T-cell (primary cell): ENCODE measurements around the gene DNAJB1. TPM values are rescaled to one million over a fixed set of nuclear protein-coding genes. Genes with fewer than 3 reads are reported as not detected.
A peak's percentile ranks its signal among the peaks of the same experiment; 100 is the strongest.

ENCODE experiments used
- ATAC-seq, 4 experiments: fragments of 200-7000 bp in 3 of 4; fragments of 150-1000 bp in 1 of 4; cut with Tn5 transposase; replicated peaks in 1 of 4; 1 replicate in 3 of 4; 2 replicates in 1 of 4; pipeline ENCODE4 v1.10.0; 2021; ENCODE audit warnings: moderate library complexity in 3 of 4, mild to moderate bottlenecking in 2 of 4, moderate number of reproducible peaks in 1 of 4
- CTCF ChIA-PET, 2 donors: fragments of 300-600 bp; sonication (Branson Sonifier 250); formaldehyde crosslinking; loops; one replicate each; lab custom pipeline; 2022; ENCODE audit warnings: antibody characterized with exemption in 2 of 2; lab: Charles Lee
- POLR2A ChIA-PET, 2 donors: fragments of 300-600 bp; sonication (Branson Sonifier 250); formaldehyde crosslinking; loops; one replicate each; lab custom pipeline; 2022; ENCODE audit warnings: antibody characterized with exemption in 2 of 2; lab: Charles Lee
- DNase-seq, 35 experiments: peaks; one replicate each; pipeline versions ENCODE4 v3.0.0 to v3.0.0-alpha.2; 2013 to 2023
- H3K27ac ChIP-seq: one replicate; pipeline ENCODE4 v1.5.1; 2013; ENCODE audit warnings: low read length
- H3K27me3 ChIP-seq, 2 experiments: replicated peaks in 1 of 2; 1 replicate in 1 of 2; 2 replicates in 1 of 2; pipeline versions ENCODE4 v1.6.1 to v1.7.0; 2013; ENCODE audit warnings: low read length in 1 of 2, mixed read lengths in 1 of 2; ENCODE audit not compliant: control insufficient read depth in 2 of 2, insufficient read depth in 2 of 2; ENCODE audit errors: extremely low read depth in 1 of 2
- H3K36me3 ChIP-seq, 2 donors: 1 replicate in 1 of 2; 2 replicates in 1 of 2; pipeline versions ENCODE4 v1.6.1 to v1.7.0; 2013; ENCODE audit warnings: low read length in 1 of 2; ENCODE audit not compliant: control insufficient read depth in 2 of 2, insufficient read depth in 1 of 2; ENCODE audit errors: extremely low read depth in 1 of 2
- H3K4me1 ChIP-seq, 2 experiments: 1 replicate in 1 of 2; 2 replicates in 1 of 2; pipeline versions ENCODE4 v1.6.1 to v1.7.0; 2013; ENCODE audit warnings: low read length in 2 of 2, mixed read lengths in 1 of 2; ENCODE audit not compliant: insufficient read depth in 2 of 2, control insufficient read depth in 1 of 2; ENCODE audit errors: extremely low read depth in 1 of 2
- H3K4me3 ChIP-seq, 2 donors: 1 replicate in 1 of 2; 2 replicates in 1 of 2; pipeline versions ENCODE4 v1.5.1 to v1.7.0; 2013; ENCODE audit warnings: mild to moderate bottlenecking in 2 of 2, low read length in 1 of 2, moderate library complexity in 1 of 2; ENCODE audit not compliant: control insufficient read depth in 1 of 2; ENCODE audit errors: extremely low read depth in 1 of 2
- H3K9me3 ChIP-seq: 2 replicates; pipeline ENCODE4 v1.7.0; 2013
- H3K27ac Mint-ChIP-seq, 2 donors: one replicate each; pipeline ENCODE4 v1.8.0; 2020 to 2021; ENCODE audit warnings: mild to moderate bottlenecking in 2 of 2, mixed read lengths in 2 of 2
- H3K27me3 Mint-ChIP-seq, 2 donors: one replicate each; pipeline ENCODE4 v1.8.0; 2021 to 2022; ENCODE audit warnings: mixed read lengths in 2 of 2
- H3K36me3 Mint-ChIP-seq: one replicate; pipeline ENCODE4 v1.8.0; 2021; ENCODE audit warnings: mixed read lengths
- H3K4me1 Mint-ChIP-seq, 3 donors: one replicate each; pipeline ENCODE4 v1.8.0; 2020 to 2022; ENCODE audit warnings: mixed read lengths in 3 of 3, mild to moderate bottlenecking in 1 of 3
- H3K4me3 Mint-ChIP-seq, 3 donors: one replicate each; pipeline ENCODE4 v1.8.0; 2020 to 2022; ENCODE audit warnings: mild to moderate bottlenecking in 3 of 3, mixed read lengths in 3 of 3, moderate library complexity in 3 of 3
- H3K9me3 Mint-ChIP-seq, 3 donors: one replicate each; pipeline ENCODE4 v1.8.0; 2020 to 2022; ENCODE audit warnings: mixed read lengths in 3 of 3
- WGBS: methylation state at CpG from one replicate; pipeline ENCODE4 v1.1.5; 2013; ENCODE audit warnings: missing lambda C conversion rate; ENCODE audit not compliant: insufficient coverage; 5-methylcytosine and 5-hydroxymethylcytosine counted together
- total RNA-seq, 35 experiments: library from RNA in 6 of 35; stranded (reverse) in 6 of 35; fragments of 120-200 nt in 1 of 35; gene quantifications; one replicate each; pipeline versions ENCODE4 v1.2.1 to v1.2.4 and lab custom pipeline; 2013 to 2026

Gene DNAJB1
- total RNA-seq, 5 donors from 2014 or later (not counting 1 experiment from before 2014, with no cell fraction given) = 158 to 575 (median 165) TPM

- DNase-seq (peak; percentile 46 to 90 (median 81)), ATAC-seq (peak; percentile 74 to 82 (median 76))
- Histone ChIP-seq H3K36me3 (peaks cover 5 to 29% of the 10 kb centered on the region in 2 donors), H3K4me1 (peaks cover 3 to 52% of the 10 kb centered on the region in 2 experiments), H3K27me3 (peaks cover 0 to 43% of the 10 kb centered on the region in 2 experiments), H3K4me3 (peak overlapping the region; percentile 18 to 60), H3K9me3 (no peaks in the 10 kb centered on the region), H3K27ac (no peak overlapping the region)
- Mint-ChIP-seq H3K36me3 (peaks cover 15% of the 10 kb centered on the region), H3K27ac (no peak overlapping the region), H3K9me3 (no peaks in the 10 kb centered on the region), H3K4me3 (peak overlapping the region; percentile 13 to 77 (median 36)), H3K27me3 (peaks cover 14 to 20% of the 10 kb centered on the region in 2 donors), H3K4me1 (peaks cover 28 to 39% (median 29%) of the 10 kb centered on the region in 3 donors)
- POLR2A ChIA-PET = interaction anchor here in 1 of 2 donors (0.6 to 0.7 kb wide), 2 partner anchors 31 to 33 kb away, joined by 10 to 12 read pairs; no protein-coding TSS in a partner anchor
- CTCF ChIA-PET = interaction anchor here (0.6 to 1.4 kb wide), 5 partner anchors 41 to 336 kb away, joined by 3 to 6 read pairs (median 3); partner anchors contain the start of gene ASF1B (in 1 of the 2)
- WGBS = 3% methylated on average over 56 of the region's 66 CpGs
Measured at GRCh38 chr19:14472202-14472938, 45.8 kb downstream of the DNAJB1 start.

DNA sequence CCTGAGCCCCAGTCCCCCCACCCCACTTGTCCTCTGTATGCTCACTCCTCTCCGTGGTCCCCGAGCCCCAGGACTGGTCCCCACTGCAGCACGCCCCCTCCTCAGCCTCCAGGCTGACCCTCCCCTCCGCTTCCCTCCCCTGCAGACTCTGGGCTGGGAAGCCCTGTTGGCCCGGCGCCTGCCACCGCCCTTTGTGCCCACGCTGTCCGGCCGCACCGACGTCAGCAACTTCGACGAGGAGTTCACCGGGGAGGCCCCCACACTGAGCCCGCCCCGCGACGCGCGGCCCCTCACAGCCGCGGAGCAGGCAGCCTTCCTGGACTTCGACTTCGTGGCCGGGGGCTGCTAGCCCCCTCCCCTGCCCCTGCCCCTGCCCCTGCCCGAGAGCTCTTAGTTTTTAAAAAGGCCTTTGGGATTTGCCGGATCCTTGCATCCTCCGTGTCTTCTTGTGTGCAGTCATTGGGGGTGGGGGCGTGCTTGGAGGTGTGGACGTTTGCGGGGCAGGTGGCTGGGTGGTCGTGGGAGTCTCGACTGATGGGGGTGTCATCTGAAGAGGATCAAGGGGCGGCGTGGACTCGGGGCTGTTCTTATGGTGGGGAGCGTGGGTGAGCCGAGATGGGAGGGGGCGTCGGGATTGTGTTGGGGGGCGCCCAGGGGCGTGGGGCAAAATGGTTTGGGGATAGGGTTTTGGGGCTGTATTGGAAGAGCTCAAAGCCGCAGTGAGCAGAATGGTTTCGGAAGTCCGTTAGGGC, 46.6 kb downstream of the DNAJB1 start:
- H3K36me3 ChIP-seq = peaks cover 5 to 35% of the 10 kb centered on the region in 2 donors
- H3K4me1 Mint-ChIP-seq = peaks cover 26 to 35% (median 27%) of the 10 kb centered on the region in 3 donors
- peak overlapping the region in 1 of 3 donors; percentile 77 for H3K4me3 Mint-ChIP-seq
- H3K27ac ChIP-seq = no peak overlapping the region
- H3K27ac Mint-ChIP-seq = no peak overlapping the region
- peaks cover 0 to 39% of the 10 kb centered on the region in 2 experiments for H3K27me3 ChIP-seq
- ChIA-PET CTCF (interaction anchor here (0.6 to 1.4 kb wide), 5 partner anchors 40 to 584 kb away, joined by 3 to 6 read pairs (median 4); partner anchors contain the start of gene ASF1B (in 1 of the 2)), POLR2A (no interaction called here)
- no peak for ATAC-seq
- H3K36me3 Mint-ChIP-seq = peaks cover 13% of the 10 kb centered on the region
- H3K4me1 ChIP-seq = peaks cover 3 to 44% of the 10 kb centered on the region in 2 experiments
- H3K9me3 Mint-ChIP-seq = no peaks in the 10 kb centered on the region
- 88% methylated on average over 37 of the region's 46 CpGs for WGBS
- H3K4me3 ChIP-seq = no peak overlapping the region
- H3K27me3 Mint-ChIP-seq = peaks cover 14 to 19% of the 10 kb centered on the region in 2 donors
- no peak for DNase-seq
- no peaks in the 10 kb centered on the region for H3K9me3 ChIP-seq

- ChIA-PET POLR2A (no interaction called here), CTCF (no interaction called here)
- no peak for ATAC-seq
- no peak for DNase-seq
- peaks cover 3 to 31% of the 10 kb centered on the region in 2 experiments for H3K4me1 ChIP-seq
- H3K27ac ChIP-seq = no peak overlapping the region
- no peaks in the 10 kb centered on the region for H3K9me3 Mint-ChIP-seq
- no peak overlapping the region for H3K27ac Mint-ChIP-seq
- no peak overlapping the region for H3K4me3 Mint-ChIP-seq
- H3K4me1 Mint-ChIP-seq = peaks cover 14 to 22% (median 16%) of the 10 kb centered on the region in 3 donors
- H3K27me3 ChIP-seq = peaks cover 0 to 26% of the 10 kb centered on the region in 2 experiments
- WGBS = 92% methylated on average over 19 of the region's 32 CpGs
- no peak overlapping the region for H3K4me3 ChIP-seq
- H3K27me3 Mint-ChIP-seq = peaks cover 14 to 18% of the 10 kb centered on the region in 2 donors
- peaks cover 5 to 45% of the 10 kb centered on the region in 2 donors for H3K36me3 ChIP-seq
- H3K36me3 Mint-ChIP-seq = peaks cover 11% of the 10 kb centered on the region
- H3K9me3 ChIP-seq = no peaks in the 10 kb centered on the region
Measured at GRCh38 chr19:14470031-14470876, 47.9 kb downstream of the DNAJB1 start.

DNA sequence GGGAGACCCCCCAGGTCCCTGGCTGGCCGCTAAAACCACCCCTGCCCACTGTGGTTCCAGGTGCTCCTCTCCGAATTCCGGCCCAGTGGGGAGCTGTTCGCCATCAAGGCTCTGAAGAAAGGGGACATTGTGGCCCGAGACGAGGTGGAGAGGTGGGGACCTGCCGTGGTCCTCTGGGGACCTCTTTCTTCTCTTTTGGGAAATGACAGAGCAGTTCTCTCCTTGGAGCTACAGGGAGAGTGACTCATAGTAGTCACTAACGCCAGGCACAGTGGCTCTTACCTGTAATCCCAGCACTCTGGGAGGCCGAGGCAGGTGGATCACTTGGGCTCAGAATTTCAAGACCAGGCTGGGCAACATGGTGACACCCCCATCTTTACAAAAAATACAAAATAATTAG, 50.4 kb downstream of the DNAJB1 start:
- no peaks in the 10 kb centered on the region for H3K9me3 Mint-ChIP-seq
- Histone ChIP-seq H3K27me3 (peaks cover 0 to 8% of the 10 kb centered on the region in 2 experiments), H3K36me3 (peaks cover 28 to 69% of the 10 kb centered on the region in 2 donors), H3K4me3 (no peak overlapping the region), H3K27ac (no peak overlapping the region), H3K4me1 (peaks cover 3 to 13% of the 10 kb centered on the region in 2 experiments), H3K9me3 (no peaks in the 10 kb centered on the region)
- H3K27me3 Mint-ChIP-seq = peaks cover 1 to 5% of the 10 kb centered on the region in 2 donors
- H3K36me3 Mint-ChIP-seq = peaks cover 20% of the 10 kb centered on the region
- DNase-seq = no peak
- no peak for ATAC-seq
- H3K4me3 Mint-ChIP-seq = no peak overlapping the region
- H3K4me1 Mint-ChIP-seq = peaks cover 2 to 9% (median 3%) of the 10 kb centered on the region in 3 donors
- H3K27ac Mint-ChIP-seq = no peak overlapping the region
- POLR2A ChIA-PET = interaction anchor here (0.6 to 0.9 kb wide), 3 partner anchors 35 to 155 kb away, joined by 4 to 5 read pairs (median 4); no protein-coding TSS in a partner anchor
- WGBS = 98% methylated on average over 5 of the region's 9 CpGs
- CTCF ChIA-PET = interaction anchor here in 1 of 2 donors (0.6 to 1.0 kb wide), 3 partner anchors 8 to 50 kb away, joined by 3 to 5 read pairs (median 4); no protein-coding TSS in a partner anchor

GRCh38 chr19:14467391-14467790, 50.8 kb downstream of the DNAJB1 start:
- Mint-ChIP-seq H3K4me1 (peaks cover 0 to 6% (median 0%) of the 10 kb centered on the region in 3 donors), H3K27me3 (peaks cover 0 to 2% of the 10 kb centered on the region in 2 donors), H3K9me3 (no peaks in the 10 kb centered on the region), H3K4me3 (no peak overlapping the region), H3K36me3 (peaks cover 23% of the 10 kb centered on the region), H3K27ac (no peak overlapping the region)
- 97% methylated on average over 6 of the region's 12 CpGs for WGBS
- Histone ChIP-seq H3K4me1 (peaks cover under 1 to 8% of the 10 kb centered on the region in 2 experiments), H3K27me3 (peaks cover 0 to 4% of the 10 kb centered on the region in 2 experiments), H3K36me3 (peaks cover 33 to 73% of the 10 kb centered on the region in 2 donors), H3K4me3 (no peak overlapping the region), H3K9me3 (no peaks in the 10 kb centered on the region), H3K27ac (no peak overlapping the region)
- CTCF ChIA-PET = interaction anchor here in 1 of 2 donors (0.6 kb wide), 2 partner anchors 40 to 49 kb away, joined by 3 to 4 read pairs; no protein-coding TSS in a partner anchor
- POLR2A ChIA-PET = interaction anchor here in 1 of 2 donors (0.6 kb wide), 1 partner anchor 31 kb away, joined by 3 read pairs; no protein-coding TSS in a partner anchor
- DNase-seq (no peak), ATAC-seq (no peak)
